ENCODE results near the gene IFNL3. TPM values are rescaled to one million over a fixed set of nuclear protein-coding genes. Genes with fewer than 3 reads are reported as not detected.
"Not testable (repeated sequence)": the region's sequence is repeated elsewhere in the genome, so short reads cannot be mapped to it uniquely, and the experiment has no call there.

The IFNL3 gene
- total RNA-seq, 1 experiment from 2014 or later = not detected

DNA sequence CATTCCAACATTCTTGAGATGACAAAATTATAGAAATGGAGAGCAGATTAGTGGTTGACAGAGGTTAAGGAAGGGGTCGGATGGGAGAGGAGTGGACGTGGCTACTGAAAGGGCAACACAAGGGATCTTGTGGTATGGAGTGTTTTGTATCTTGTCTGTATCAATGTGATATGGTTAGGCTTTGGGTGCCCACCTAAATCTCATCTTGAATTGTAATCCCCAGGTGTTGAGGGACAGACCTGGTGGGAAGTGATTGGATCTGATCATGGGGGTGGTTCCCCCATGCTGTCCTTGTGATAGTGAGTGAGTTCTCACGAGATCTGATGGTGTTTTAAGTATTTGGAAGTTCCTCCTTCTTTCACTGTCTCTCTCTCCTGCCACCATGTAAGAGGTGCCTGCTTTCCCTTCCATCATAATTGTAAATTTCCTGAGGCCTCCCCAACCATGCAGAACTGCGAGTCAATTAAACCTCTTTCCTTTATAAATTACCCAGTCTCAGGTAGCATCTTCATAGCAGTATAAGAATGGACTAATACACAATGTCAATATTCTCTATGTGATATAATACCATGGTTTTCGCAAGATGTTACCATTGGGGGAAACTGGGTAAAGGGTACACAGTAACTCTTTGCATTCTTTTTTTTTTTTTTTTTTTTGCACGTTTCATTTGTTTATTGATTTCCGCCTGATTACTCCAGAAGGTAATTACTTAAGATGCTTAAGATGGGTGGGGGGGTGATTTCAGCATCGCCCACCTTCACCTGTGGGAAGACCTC is 8.8 kb upstream of the IFNL3 start:
- no peak for DNase-seq (ENCODE audit: low read depth)

DNA sequence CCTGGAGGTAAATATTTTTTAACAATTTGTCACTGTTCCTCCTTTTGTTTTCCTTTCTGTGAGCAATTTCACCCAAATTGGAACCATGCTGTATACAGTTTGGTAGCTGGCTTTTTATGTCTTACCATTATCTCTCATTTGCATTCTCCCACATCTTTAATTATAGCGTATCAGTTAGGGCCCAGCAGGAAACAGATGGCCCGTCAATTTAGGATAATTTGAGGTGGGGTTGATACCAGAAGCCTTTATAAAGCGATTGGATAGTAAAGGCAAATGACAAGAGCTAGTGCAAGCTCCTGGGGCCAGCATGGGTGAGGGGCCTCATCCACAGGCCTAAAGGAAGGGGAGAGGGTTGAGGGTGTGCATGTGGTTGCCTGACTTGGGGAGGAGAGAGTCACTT is 7.7 kb upstream of the IFNL3 start:
- no peak for DNase-seq (ENCODE audit: low read depth)

DNA sequence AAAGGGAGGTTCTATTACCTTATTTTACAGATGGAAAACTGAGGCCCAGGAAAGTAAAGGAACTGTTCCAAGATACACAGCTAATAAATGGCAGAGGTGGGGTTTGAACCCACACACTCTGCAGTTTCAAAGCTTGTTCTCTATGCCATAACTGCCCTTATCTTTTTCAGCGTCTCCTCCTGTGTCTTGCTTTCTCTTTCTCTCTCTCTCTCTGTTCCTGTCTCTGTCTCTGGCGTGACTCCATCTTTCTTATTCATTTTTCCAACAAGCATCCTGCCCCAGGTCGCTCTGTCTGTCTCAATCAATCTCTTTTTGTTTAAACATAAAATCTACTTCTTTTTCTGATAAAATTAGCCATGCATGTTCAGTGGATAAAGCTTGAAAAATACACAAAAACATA is 7.0 kb upstream of the IFNL3 start:
- DNase-seq (ENCODE audit: low read depth) = no peak

DNA sequence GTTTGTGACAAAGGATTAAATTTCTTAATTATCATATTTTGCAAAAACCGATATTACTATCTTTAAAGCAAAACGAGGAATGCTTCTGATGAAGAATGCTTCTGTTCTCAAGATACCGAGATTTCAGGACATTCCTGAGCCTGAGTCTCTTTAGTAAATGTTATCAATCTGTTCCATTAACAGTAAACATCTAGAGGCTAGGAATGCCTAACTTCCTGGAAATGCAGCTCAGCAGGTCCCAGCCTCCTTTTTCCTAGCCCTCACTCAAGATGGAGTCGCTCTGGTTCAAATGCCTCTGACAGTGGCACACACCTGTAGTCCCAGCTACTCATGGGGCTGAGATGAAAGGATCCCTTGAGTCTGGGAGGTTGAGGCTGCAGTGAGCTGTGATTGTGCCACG is 6.3 kb upstream of the IFNL3 start:
- no peak for DNase-seq (ENCODE audit: low read depth)

DNA sequence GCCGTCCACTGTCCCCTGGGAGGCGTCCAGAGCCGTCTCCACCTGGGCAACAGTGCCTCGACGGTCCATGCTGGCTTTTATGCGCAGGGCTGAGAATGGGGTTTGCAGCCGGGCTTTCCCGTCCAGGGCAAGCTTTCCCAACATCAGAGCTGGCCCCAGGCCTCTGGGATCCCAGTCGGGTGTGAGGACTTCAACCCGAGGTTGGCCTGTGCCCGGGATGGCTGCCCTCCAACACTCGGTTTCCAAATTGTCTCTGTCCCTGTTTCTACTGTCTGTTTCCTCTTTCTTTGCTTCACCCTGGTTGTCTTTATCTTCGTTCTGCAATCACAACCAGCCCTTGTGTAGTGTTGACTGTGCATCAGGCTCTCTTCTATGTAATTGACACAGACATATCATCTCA is 4.0 kb upstream of the IFNL3 start, which contains the start of gene IFNL4:
Gene IFNL4, minus strand, starts transcription at position 51 of the 400 bp plus-strand sequence.
- no peak for DNase-seq (ENCODE audit: low read depth)

DNA sequence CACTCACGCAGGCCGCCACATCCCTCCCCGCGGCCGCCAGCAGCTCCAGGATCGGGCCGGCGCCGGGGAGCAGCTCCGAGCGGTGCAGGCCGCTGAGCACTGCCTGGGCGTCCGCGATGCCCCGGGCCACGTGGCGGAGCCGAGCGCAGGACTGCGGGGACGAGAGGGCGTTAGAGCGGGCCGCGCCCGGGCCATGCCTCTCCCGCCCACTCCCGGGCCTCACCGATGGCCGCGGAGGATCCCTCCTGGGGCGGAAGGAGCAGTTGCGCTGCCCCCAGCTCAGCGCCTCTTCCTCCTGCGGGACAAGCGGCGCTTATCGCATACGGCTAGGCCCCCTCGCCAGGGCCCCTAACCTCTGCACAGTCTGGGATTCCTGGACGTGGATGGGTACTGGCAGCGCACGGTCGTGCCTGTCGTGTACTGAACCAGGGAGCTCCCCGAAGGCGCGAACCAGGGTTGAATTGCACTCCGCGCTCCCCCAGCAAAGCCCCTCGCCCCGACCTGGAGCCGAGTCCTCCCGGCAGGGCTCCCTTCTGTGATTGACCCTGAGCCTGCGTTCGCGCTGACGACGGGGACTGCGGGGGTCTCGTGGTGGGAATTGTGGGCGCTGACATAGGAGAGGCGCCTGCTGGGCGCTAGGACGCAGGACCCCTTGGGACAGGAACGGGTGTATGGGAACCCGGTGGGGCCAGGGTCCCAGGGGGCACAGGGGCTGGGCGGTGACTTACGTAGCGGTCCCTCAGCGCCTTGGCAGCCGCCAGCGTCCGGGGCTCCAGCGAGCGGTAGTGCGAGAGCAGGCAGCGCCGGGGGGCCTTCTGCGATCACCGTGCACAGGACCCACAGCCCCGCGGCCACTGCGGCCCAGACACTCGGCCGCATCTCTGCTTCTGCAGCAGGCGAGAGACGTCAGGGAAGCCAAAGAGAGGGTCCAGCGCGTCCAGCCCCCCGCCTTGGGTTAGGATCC is 3.2 kb upstream of the IFNL3 start:
- DNase-seq (ENCODE audit: low read depth) = no peak

DNA sequence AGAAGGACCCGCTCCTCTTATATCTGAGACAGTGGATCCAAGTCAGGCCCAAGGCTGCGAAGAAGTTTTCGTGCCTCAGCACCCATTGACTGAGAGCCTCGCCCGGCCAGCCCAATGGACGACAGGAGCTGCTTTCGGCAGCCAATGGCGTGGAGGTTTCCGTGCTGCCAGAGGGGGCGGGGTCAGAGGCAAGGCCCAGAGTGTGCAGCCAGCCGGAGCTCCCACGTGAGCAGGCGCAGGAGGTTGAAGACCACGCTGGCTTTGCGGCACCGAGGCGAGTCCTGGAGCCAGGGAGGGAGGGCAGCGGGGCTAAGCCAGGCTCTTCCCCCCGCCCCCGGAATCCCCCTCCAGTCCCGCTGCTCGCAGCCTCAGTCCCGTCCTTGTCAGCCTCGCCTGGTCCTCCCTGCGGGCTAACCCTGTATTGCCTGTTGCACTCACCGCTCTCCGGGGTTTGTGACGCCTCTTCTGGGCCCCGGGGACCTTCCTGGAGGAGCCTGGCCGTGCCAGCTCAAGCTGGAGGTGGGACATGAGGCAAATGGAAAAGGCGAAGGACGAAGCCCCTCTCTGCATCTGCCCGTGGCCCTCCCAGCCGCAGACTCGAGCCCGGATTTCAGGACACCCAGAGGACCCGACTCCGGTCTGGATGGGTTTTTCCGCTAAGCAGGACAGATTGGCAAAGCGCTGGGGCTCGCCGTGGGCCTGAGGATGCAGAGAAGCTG is 2.3 kb upstream of the IFNL3 start:
- DNase-seq (ENCODE audit: low read depth) = no peak

DNA sequence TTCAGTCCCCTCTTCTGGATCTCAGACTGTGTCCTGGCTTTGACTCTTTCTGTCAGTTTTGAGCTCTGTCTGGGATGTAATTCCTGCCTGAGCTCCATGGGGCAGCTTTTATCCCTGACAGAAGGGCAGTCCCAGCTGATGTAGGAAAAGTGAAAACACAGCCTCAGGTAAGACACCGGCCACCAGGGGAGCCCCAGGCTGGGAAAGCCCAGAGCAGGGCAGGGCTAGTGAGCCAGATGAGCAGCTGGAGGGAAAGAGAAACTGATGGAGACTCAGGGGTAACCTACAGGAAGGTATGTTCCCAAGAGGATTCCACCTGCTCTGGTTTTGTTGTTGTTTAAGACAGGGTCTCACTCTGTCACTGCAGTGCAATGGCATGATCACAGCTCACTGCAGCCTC is 360 bp upstream of the IFNL3 start:
- not testable (repeated sequence) for DNase-seq (ENCODE audit: low read depth)

DNA sequence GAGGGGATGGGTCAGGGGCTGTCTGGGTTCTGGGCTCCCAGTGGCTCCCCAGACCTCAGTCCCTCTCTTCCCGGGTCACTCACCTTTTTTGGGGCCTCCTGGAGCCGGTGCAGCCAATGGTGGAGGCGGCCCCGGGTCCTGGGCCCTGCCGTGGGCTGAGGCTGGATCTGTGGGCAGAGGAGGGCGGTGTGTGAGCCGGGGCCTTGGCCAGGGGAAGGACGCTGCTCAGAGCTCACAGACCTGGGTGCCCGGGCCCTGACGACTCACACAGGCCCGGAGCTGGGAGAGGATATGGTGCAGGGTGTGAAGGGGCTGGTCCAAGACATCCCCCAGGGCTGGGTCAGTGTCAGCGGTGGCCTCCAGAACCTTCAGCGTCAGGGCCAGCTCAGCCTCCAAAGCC is 1.1 kb downstream of the IFNL3 start:
- DNase-seq (ENCODE audit: low read depth) = not testable (repeated sequence)

DNA sequence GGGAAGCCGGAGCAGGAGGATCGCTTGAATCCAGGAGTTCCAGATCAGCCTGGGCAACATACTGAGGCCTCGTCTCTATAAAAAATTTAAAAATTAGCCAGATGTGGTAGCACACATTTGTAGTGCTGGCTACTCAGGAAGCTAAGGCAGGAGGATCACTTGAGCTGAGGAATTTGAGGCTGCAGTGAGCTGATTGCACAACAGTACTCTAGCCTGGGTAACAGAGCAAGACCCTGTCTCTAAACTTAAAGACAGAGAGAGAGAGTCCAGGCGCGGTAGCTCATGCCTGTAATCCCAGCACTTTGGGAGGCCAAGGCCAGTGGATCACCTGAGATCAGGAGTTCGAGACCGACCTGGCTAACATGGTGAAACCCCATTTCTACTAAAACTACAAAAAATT is 4.4 kb downstream of the IFNL3 start:
- DNase-seq (ENCODE audit: low read depth) = no peak

DNA sequence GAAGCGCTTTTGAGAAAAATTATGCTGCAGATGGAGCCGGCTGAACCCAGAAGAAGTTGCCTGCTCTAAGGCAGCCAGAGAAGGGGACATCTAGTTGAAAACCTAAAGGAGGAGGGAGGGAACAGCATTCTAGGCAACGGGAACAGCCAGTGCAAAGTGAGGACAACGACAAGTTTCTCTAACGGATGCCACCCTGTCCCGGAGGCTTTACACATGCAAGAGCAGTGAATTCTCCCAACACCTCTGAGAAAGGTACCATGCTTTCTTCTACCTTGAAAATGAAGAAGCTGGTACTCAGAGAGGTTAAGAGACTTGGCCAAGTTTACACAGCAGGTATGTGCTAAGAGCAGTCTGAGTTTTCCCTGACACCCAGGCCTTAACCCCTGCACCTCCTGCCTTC is 5.9 kb downstream of the IFNL3 start:
- DNase-seq (ENCODE audit: low read depth) = no peak

DNA sequence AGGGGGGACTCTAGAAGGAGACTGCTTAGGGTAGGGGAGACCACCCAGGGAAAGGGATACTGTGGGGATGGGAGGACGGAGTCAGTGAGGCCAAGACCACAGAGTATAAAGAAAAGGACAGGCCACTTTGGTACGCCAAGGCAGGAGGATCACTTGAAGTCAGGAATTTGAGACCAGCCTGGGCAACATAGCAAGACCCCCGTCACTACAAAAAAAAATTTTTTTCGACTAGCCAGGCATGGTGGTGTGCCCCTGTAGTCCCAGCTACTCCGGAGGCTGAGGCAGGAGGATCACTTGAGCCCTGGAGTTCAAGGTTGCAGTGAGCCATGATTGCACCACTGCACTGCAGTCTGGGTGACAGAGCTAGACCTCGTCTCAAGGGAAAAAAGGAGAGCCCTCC is 6.6 kb downstream of the IFNL3 start:
- no peak for DNase-seq (ENCODE audit: low read depth)

DNA sequence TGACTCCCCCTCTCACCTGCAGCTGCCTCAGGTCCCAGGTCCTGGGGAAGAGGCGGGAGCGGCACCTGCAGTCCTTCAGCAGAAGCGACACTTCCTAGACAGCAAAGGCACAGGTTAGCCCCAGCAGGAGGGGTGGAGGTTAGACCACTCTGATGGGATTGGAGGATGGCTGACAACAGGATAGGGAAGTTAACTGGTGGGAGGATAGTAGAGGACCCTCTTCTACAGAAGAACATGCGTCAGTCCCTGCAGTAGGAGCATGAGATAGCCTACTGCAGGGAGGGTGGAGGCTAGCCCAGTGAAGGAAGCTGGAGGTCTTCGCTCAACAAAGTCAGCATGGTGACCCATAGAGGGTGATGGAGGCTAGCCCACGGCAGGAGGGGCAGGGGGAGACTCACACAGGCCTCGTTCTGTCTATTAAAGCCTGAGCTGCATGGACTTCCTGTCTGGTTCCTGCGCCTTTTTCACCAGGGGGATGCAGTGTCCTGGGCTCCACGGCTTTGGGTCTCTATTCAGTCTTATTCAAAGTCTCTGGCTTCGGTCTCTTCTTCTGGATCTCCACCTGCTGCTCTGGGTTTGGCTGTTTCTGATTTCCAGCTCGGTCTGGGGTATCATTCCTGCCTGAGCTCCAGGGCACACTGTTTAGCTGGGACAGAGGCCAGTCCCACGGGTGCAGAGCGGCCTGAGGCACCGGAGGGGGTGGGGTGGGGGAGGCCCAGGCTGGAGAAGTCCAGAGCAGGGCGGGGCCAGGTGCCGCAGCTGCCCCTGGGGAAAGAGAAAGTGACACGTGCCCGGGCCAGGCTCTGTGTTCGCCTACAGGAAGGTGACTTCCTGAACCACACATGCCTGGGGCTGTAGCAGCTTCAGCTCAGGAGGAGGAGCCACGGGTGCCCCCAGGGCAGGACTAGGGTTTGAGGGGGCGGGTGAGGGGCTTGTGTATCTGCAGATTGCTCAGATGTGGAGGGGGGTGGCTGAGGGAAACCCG is 7.3 kb downstream of the IFNL3 start:
- peak; percentile 22 for DNase-seq (ENCODE audit: low read depth)

DNA sequence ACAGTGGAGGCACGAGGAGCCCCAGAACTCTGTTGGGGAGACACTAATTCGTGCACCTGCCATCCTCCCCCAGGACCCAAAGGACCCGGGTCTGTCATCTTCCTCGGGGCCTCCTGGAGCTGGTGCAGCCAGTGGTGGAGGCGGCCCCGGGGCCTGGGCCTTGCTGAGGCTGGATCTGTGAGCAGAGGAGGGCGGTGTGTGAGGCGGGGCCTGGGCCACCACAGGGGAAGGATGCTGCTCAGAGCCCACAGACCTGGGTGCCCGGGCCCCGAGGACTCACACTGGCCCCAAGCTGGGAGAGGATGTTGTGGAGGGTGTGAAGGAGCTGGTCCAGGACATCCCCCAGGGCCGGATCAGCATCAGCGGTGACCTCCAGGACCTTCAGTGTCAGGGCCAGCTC is 8.3 kb downstream of the IFNL3 start:
- DNase-seq (ENCODE audit: low read depth) = no peak

DNA sequence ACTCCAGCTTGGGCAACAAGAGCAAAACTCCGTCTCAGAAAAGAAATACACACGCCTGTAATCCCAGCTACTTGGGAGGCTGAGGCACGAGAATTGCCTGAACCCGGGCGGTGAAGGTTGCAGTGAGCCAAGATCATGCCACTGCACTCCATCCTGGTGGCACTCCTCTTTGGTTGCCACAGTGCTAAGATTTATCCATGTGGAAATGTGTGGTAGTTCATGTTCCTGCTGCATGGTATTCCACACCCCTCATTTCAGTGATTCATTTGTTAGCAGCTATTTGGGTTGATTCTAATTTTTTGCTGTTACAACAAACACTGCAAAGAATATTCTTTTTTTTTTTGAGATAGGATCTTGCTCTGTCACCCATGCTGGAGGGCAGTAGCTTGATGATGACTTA is 12.1 kb downstream of the IFNL3 start:
- no peak for DNase-seq (ENCODE audit: low read depth)

DNA sequence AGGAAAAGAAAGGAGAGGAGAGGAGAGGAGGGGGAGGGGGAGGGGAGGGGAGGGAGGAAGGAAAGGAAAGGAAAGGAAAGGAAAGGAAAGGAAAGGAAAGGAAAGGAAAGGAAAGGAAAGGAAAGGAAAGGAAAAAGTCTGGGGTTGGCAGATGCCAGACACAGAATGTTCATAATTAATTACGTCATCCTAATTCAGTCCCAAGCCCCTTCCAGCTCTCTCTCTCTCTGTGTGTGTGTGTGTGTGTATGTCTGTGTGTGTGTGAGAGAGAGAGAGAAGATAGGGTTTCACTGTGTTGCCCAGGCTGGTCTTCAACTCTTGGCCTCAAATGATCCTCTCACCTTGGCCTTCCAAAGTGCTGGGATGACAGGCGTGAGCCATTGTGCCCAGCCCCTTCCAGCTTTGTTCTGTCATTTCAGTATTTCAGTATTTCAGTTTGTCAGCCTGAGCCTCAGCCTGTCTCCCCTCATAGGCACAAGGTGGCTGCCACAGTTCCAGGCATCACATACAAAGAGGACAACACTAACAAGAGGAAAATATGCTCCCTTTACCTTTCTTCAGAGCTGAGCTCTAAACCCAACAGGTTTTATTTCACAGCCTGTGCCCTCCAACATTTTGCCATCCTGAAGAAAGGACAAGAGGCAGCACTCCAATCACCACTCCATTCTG is 14.6 kb downstream of the IFNL3 start:
- no peak for DNase-seq (ENCODE audit: low read depth)

DNA sequence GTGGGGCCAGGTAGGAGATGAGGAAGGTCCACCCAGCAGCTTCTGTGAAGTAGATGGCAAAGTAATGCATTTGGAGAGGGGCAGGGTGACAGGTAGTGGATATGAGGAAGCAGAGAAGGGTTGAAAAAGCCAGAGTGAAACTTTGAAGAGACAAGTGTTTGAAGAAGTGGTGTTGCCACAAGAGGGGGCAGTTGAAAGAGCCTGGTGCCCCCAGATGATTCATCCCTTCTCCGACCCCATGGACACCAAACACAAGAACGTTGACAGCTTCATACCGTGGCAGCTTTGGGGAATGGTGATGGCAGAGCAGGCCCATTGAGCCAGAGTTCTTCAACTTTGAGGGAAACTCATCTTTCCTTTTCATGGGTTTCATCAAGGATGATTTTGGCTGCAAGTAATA is 19.9 kb downstream of the IFNL3 start:
- no peak for DNase-seq (ENCODE audit: low read depth)

DNA sequence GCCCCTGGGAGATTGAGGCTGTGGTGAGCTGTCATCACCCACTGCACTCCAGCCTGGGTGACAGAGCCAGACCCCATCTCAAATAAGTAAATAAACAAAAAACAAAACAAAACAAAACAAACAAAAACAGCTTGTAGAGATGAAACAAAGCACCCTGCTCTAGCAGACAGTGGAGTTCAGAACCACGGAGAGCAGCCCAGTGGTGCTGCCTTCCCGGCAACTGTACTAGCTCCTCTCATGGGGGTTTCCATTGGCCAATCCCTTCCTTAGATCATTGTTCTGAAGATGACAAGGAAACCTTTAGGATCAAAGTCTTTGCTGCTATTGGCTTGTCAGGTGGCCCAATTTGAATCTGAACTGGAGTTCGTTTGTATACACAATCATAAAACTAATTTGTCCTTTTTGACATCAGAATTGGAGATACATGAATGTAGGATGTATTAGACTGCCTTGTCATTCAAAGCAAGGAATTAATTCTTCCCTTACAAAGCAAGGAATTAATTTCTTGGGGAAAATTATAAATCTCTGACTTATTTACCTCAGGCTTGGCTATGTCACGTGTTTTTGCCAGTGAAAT is 21.0 kb downstream of the IFNL3 start:
- no peak for DNase-seq (ENCODE audit: low read depth)

DNA sequence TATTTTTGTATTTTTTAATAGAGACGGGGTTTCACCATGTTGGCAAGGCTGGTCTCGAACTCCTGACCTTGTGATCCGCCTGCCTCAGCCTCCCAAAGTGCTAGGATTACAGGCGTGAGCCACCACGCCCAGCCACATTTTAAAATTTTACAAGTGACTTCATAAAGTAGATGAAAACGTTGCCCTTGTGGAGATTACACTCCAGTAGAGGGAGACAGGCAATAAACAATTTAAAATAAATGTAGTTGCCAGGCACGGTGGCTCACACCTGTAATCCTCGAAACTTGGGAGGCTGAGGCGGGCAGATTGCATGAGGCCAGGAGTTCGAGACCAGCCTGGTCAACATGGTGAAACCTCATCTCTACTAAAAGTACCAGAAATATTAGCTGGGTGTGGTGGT is 25.7 kb downstream of the IFNL3 start:
- DNase-seq (ENCODE audit: low read depth) = not testable (repeated sequence)

Measured in HT1080 (cell line).